ENCODE results near the gene WNT9A. TPM values are rescaled to one million over a fixed set of nuclear protein-coding genes. Genes with fewer than 3 reads are reported as not detected.

The WNT9A gene
- total RNA-seq, 1 donor from 2014 or later: 10.3 TPM

DNA sequence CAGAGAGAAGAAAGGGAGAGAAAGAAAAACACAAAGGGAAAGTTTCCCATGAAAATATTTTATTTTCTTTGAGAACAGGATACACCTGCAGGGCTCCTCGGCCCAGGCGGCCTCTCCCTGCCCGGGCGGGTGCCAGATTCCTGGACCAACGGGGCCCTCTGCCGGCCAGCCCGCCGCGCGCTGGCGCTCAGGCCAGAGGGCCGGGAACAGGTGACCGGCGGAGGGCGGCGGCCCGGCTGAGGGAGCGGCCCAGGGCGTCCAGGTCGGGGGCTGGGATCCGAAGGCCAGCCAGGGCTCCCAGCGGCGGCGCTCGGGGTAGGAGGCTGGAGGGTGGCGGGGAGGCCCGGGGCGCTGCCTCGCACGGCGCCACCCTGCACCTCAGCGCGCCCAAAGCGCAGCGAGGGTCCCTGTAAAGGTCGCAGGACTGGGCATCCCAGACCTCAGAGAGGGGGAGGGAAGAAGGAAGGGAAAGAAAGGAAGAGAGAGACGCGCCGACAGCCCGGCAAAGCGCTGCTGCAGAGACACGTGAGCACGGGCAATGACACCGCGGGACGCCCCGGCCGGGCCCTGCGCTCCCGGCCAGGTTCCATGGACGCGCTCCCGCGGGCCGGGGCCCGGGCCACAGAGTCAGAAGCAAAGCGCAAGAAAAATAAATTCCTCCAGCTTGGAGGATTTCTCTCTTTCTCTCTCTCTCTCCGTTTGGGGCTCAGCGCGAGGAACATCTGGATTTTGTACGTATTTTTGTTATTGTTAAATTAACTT lies 927 bp downstream of the WNT9A start:
- TF ChIP-seq CTCF (IDR thresholded peaks at IDR 0.05; ENCODE audit: insufficient read depth, low read length, poor library complexity, severe bottlenecking): peak; percentile 53
- H3K27me3 ChIP-seq (ENCODE audit: control insufficient read depth, insufficient read depth, low read length): peaks cover 2% of the 10 kb centered on the region
- no peak for DNase-seq (ENCODE audit: low read depth)
- no peaks in the 10 kb centered on the region for H3K36me3 ChIP-seq (ENCODE audit: control insufficient read depth, insufficient read depth, low read length)
- H3K4me3 ChIP-seq (ENCODE audit: low read depth, low read length): peak overlapping the region; percentile 49

- peak; percentile 59 for DNase-seq (ENCODE audit: low read depth)
- Histone ChIP-seq H3K27me3 (ENCODE audit: control insufficient read depth, insufficient read depth, low read length) (peaks cover 2% of the 10 kb centered on the region), H3K36me3 (ENCODE audit: control insufficient read depth, insufficient read depth, low read length) (no peaks in the 10 kb centered on the region), H3K4me3 (ENCODE audit: low read depth, low read length) (peak overlapping the region; percentile 2)
- TF ChIP-seq CTCF (IDR thresholded peaks at IDR 0.05; ENCODE audit: insufficient read depth, low read length, poor library complexity, severe bottlenecking): no peak
Measured at GRCh38 chr1:227945891-227946623, 1.7 kb downstream of the WNT9A start.

GRCh38 chr1:227944931-227945890 lies 2.5 kb downstream of the WNT9A start:
- Histone ChIP-seq H3K4me3 (ENCODE audit: low read depth, low read length) (no peak overlapping the region), H3K27me3 (ENCODE audit: control insufficient read depth, insufficient read depth, low read length) (peaks cover 2% of the 10 kb centered on the region), H3K36me3 (ENCODE audit: control insufficient read depth, insufficient read depth, low read length) (no peaks in the 10 kb centered on the region)
- no peak for DNase-seq (ENCODE audit: low read depth)
- TF ChIP-seq CTCF (IDR thresholded peaks at IDR 0.05; ENCODE audit: insufficient read depth, low read length, poor library complexity, severe bottlenecking): no peak

- H3K27me3 ChIP-seq (ENCODE audit: control insufficient read depth, insufficient read depth, low read length): peaks cover 2% of the 10 kb centered on the region
- DNase-seq (ENCODE audit: low read depth): no peak
- no peak for TF ChIP-seq CTCF (IDR thresholded peaks at IDR 0.05; ENCODE audit: insufficient read depth, low read length, poor library complexity, severe bottlenecking)
- no peak overlapping the region for H3K4me3 ChIP-seq (ENCODE audit: low read depth, low read length)
- no peaks in the 10 kb centered on the region for H3K36me3 ChIP-seq (ENCODE audit: control insufficient read depth, insufficient read depth, low read length)
Measured at GRCh38 chr1:227944090-227944930, 3.4 kb downstream of the WNT9A start.

Measured in kidney epithelial cell (primary cell).